H9 (cell line): ENCODE results near the gene FANCI. TPM values are rescaled to one million over a fixed set of nuclear protein-coding genes. Genes with fewer than 3 reads are reported as not detected.

Source experiments
- DNase-seq: peaks from one replicate; pipeline ENCODE4 v3.0.0-alpha.2; 2017
- H2AFZ ChIP-seq: one replicate; pipeline ENCODE4 v1.6.1; 2013; ENCODE audit warnings: mild to moderate bottlenecking, low read length, control low read depth, moderate library complexity
- H2AK5ac ChIP-seq: 2 replicates; pipeline ENCODE4 v1.6.1; 2013; ENCODE audit warnings: low read length, control low read depth, mixed read lengths; ENCODE audit not compliant: insufficient read length
- H2BK120ac ChIP-seq: one replicate; pipeline ENCODE4 v1.6.1; 2013; ENCODE audit warnings: low read depth, mild to moderate bottlenecking, low read length, control low read depth, inconsistent platforms; ENCODE audit not compliant: poor library complexity, severe bottlenecking
- H2BK12ac ChIP-seq: 2 replicates; pipeline ENCODE4 v1.6.1; 2013; ENCODE audit warnings: low read length, control low read depth, mixed read lengths, low read depth; ENCODE audit not compliant: insufficient read length
- H2BK15ac ChIP-seq: 2 replicates; pipeline ENCODE4 v1.6.1; 2013; ENCODE audit warnings: low read depth, low read length, control low read depth
- H2BK20ac ChIP-seq: one replicate; pipeline ENCODE4 v1.6.1; 2013; ENCODE audit warnings: low read depth, mild to moderate bottlenecking, low read length, control low read depth, inconsistent platforms; ENCODE audit not compliant: poor library complexity, severe bottlenecking
- H2BK5ac ChIP-seq: 2 replicates; pipeline ENCODE4 v1.6.1; 2013; ENCODE audit warnings: low read length, control low read depth, mixed read lengths; ENCODE audit not compliant: insufficient read length
- H3K14ac ChIP-seq: 2 replicates; pipeline ENCODE4 v1.6.1; 2013; ENCODE audit warnings: low read length, control low read depth; ENCODE audit not compliant: insufficient read depth
- H3K18ac ChIP-seq: 2 replicates; pipeline ENCODE4 v1.6.1; 2013; ENCODE audit warnings: low read depth, mild to moderate bottlenecking, mixed read lengths, low read length, control low read depth; ENCODE audit not compliant: insufficient read length
- H3K23ac ChIP-seq: 2 replicates; pipeline ENCODE4 v1.6.1; 2013; ENCODE audit warnings: low read length, control low read depth, mixed read lengths, low read depth; ENCODE audit not compliant: insufficient read length
- H3K23me2 ChIP-seq: 2 replicates; pipeline ENCODE4 v1.6.1; 2013; ENCODE audit warnings: low read depth, mild to moderate bottlenecking, mixed read lengths, low read length, control low read depth; ENCODE audit not compliant: insufficient read length, poor library complexity, severe bottlenecking
- H3K27ac ChIP-seq: 2 replicates; pipeline ENCODE4 v1.5.1; 2013; ENCODE audit warnings: low read length, control low read depth, mixed read lengths, low read depth; ENCODE audit not compliant: insufficient read length
- H3K27me3 ChIP-seq: 2 replicates; pipeline ENCODE4 v1.6.1; 2013; ENCODE audit warnings: low read length, control low read depth, inconsistent platforms; ENCODE audit not compliant: insufficient read depth
- H3K4ac ChIP-seq: 2 replicates; pipeline ENCODE4 v1.6.1; 2013; ENCODE audit warnings: low read depth, mild to moderate bottlenecking, control low read depth, inconsistent platforms, low read length, moderate library complexity
- H3K4me1 ChIP-seq: 2 replicates; pipeline ENCODE4 v1.6.1; 2013; ENCODE audit warnings: low read length, control low read depth, inconsistent platforms; ENCODE audit not compliant: insufficient read depth
- H3K4me2 ChIP-seq: 2 replicates; pipeline ENCODE4 v1.6.1; 2013; ENCODE audit warnings: low read length, control low read depth, mixed read lengths; ENCODE audit not compliant: insufficient read length, insufficient read depth
- H3K56ac ChIP-seq: 2 replicates; pipeline ENCODE4 v1.6.1; 2013; ENCODE audit warnings: low read depth, mild to moderate bottlenecking, mixed read lengths, low read length, control low read depth; ENCODE audit not compliant: insufficient read length
- H3K79me1 ChIP-seq: 2 replicates; pipeline ENCODE4 v1.6.1; 2013; ENCODE audit warnings: low read depth, mild to moderate bottlenecking, moderate library complexity, low read length, control low read depth, inconsistent platforms; ENCODE audit not compliant: insufficient read depth, poor library complexity, severe bottlenecking
- H3K79me2 ChIP-seq: 2 replicates; pipeline ENCODE4 v1.6.1; 2013; ENCODE audit warnings: low read length, control low read depth, inconsistent platforms; ENCODE audit not compliant: insufficient read depth
- H3K9ac ChIP-seq: 2 replicates; pipeline ENCODE4 v1.6.1; 2013; ENCODE audit warnings: low read length, control low read depth, mixed read lengths; ENCODE audit not compliant: insufficient read length; ENCODE audit errors: extremely low read depth
- H3K9me3 ChIP-seq: one replicate; pipeline ENCODE4 v1.6.1; 2013; ENCODE audit warnings: low read depth, low read length, inconsistent platforms; ENCODE audit not compliant: control insufficient read depth
- H3T11ph ChIP-seq: one replicate; pipeline ENCODE4 v1.6.1; 2013; ENCODE audit warnings: mild to moderate bottlenecking, low read length, control low read depth, inconsistent platforms
- H4K20me1 ChIP-seq: one replicate; pipeline ENCODE4 v1.6.1; 2013; ENCODE audit not compliant: control insufficient read depth, insufficient read length, insufficient read depth
- H4K5ac ChIP-seq: 2 replicates; pipeline ENCODE4 v1.6.1; 2013; ENCODE audit warnings: low read depth, mild to moderate bottlenecking, mixed read lengths, low read length, control low read depth; ENCODE audit not compliant: insufficient read length
- H4K8ac ChIP-seq: replicated peaks from 2 replicates; pipeline ENCODE4 v1.6.1; 2013; ENCODE audit warnings: low read length, control low read depth, mixed read lengths, low read depth; ENCODE audit not compliant: insufficient read length
- H4K91ac ChIP-seq: 2 replicates; pipeline ENCODE4 v1.6.1; 2013; ENCODE audit warnings: low read depth, mild to moderate bottlenecking, moderate library complexity, mixed read lengths, low read length, control low read depth; ENCODE audit not compliant: insufficient read length
- H3K27ac Mint-ChIP-seq, 3 experiments: 2 replicates in 2 of 3; 3 replicates in 1 of 3; pipeline ENCODE4 v1.8.0; 2020 to 2021; ENCODE audit warnings: mixed read lengths in 3 of 3, mild to moderate bottlenecking in 1 of 3, moderate library complexity in 1 of 3
- H3K27me3 Mint-ChIP-seq: 2 replicates; pipeline ENCODE4 v1.8.0; 2021; ENCODE audit warnings: low read depth, mild to moderate bottlenecking, moderate library complexity, mixed read lengths
- H3K36me3 Mint-ChIP-seq, 3 experiments: 2 replicates in 2 of 3; 3 replicates in 1 of 3; pipeline ENCODE4 v1.8.0; 2020 to 2021; ENCODE audit warnings: low read depth in 3 of 3, mixed read lengths in 3 of 3; ENCODE audit not compliant: insufficient read depth in 1 of 3
- H3K4me1 Mint-ChIP-seq, 2 experiments: 2 replicates each; pipeline ENCODE4 v1.8.0; 2020; ENCODE audit warnings: mixed read lengths in 2 of 2
- H3K4me3 Mint-ChIP-seq, 2 experiments: 2 replicates in 1 of 2; 3 replicates in 1 of 2; pipeline ENCODE4 v1.8.0; 2020 to 2021; ENCODE audit warnings: mild to moderate bottlenecking in 2 of 2, mixed read lengths in 2 of 2, moderate library complexity in 1 of 2
- H3K9me3 Mint-ChIP-seq, 2 experiments: 2 replicates in 1 of 2; 3 replicates in 1 of 2; pipeline ENCODE4 v1.8.0; 2020; ENCODE audit warnings: mild to moderate bottlenecking in 2 of 2, mixed read lengths in 2 of 2, moderate library complexity in 1 of 2
- CTCF ChIP-seq: fragments of 200-600 bp; sonication (generic); conservative IDR thresholded peaks from 3 replicates; pipeline ENCODE4 v1.8.0; 2021; ENCODE audit warnings: antibody characterized with exemption, mild to moderate bottlenecking
- WGBS: extraction: QIAGEN DNeasy Blood & Tissue Kit; methylation state at CpG from one replicate; pipeline ENCODE4 v1.1.7; 2013; ENCODE audit warnings: missing lambda C conversion rate, low lambda C conversion rate, mixed read lengths; ENCODE audit not compliant: insufficient read length; ENCODE audit errors: extremely low coverage; 5-methylcytosine and 5-hydroxymethylcytosine counted together
- total RNA-seq: library from RNA; stranded (reverse); gene quantifications from 2 replicates; pipeline ENCODE4 v1.2.1, GENCODE V29; 2021

FANCI gene
- total RNA-seq, 1 experiment from 2014 or later: 106 TPM

- no peak overlapping the region for H3K27ac Mint-ChIP-seq
- no peak overlapping the region for H3K56ac ChIP-seq
- no peak for DNase-seq
- H3K18ac ChIP-seq: no peak overlapping the region
- no peak overlapping the region for H4K91ac ChIP-seq
- no peaks in the 10 kb centered on the region for H3K9me3 Mint-ChIP-seq
- H4K8ac ChIP-seq: no peak overlapping the region
- H4K20me1 ChIP-seq: no peaks in the 10 kb centered on the region
- H3K9ac ChIP-seq: no peak overlapping the region
- H3K27ac ChIP-seq: no peak overlapping the region
- H2BK15ac ChIP-seq: no peak overlapping the region
- H3K4ac ChIP-seq: no peak overlapping the region
- H2AK5ac ChIP-seq: no peak overlapping the region
- no peaks in the 10 kb centered on the region for H3K4me1 ChIP-seq
- no peak overlapping the region for H2BK20ac ChIP-seq
- H3K23ac ChIP-seq: no peak overlapping the region
- no peaks in the 10 kb centered on the region for H3K27me3 ChIP-seq
- no peaks in the 10 kb centered on the region for H3K36me3 Mint-ChIP-seq
- H3T11ph ChIP-seq: no peak overlapping the region
- H2BK120ac ChIP-seq: no peak overlapping the region
- no peak overlapping the region for H3K4me3 Mint-ChIP-seq
- H3K23me2 ChIP-seq: no peaks in the 10 kb centered on the region
- H2BK12ac ChIP-seq: no peak overlapping the region
- peaks cover 41% of the 10 kb centered on the region for H3K27me3 Mint-ChIP-seq
- no peaks in the 10 kb centered on the region for H3K79me1 ChIP-seq
- no peak overlapping the region; the same call in 1 of the 2 replicates for H3K14ac ChIP-seq
- no peaks in the 10 kb centered on the region for H3K79me2 ChIP-seq
- H3K4me2 ChIP-seq: no peak overlapping the region
- no CpG with 5 or more reads among the region's 8 CpGs for WGBS
- no peak overlapping the region for H2BK5ac ChIP-seq
- no peaks in the 10 kb centered on the region for H3K9me3 ChIP-seq
- TF ChIP-seq CTCF: no peak
- H3K4me1 Mint-ChIP-seq: peaks cover 3 to 9% of the 10 kb centered on the region in 2 experiments; a peak in 2 of 4 replicates
- H4K5ac ChIP-seq: no peak overlapping the region
- H2AFZ ChIP-seq: no peak overlapping the region
These were observed 97.7 kb downstream of the FANCI start for GRCh38 chr15:89341316-89342005.
